RPMI8226 (cell line): ENCODE data around the gene MED13L.

Experiments used
- DNase-seq: peaks from one replicate; pipeline ENCODE4 v3.0.0-alpha.2; 2015

MED13L gene

GRCh38 chr12:116277467-116278278, at the start of gene MED13L:
TSS of gene MED13L (minus strand) at chr12:116277693. CDS start at chr12:116277131, 562 bp downstream.
- DNase-seq, result peak; percentile 94

- DNase-seq, result peak; percentile 77
Measured at GRCh38 chr12:116325336-116325664, 47.8 kb upstream of the MED13L start.

GRCh38 chr12:116324654-116325335, 47.3 kb upstream of the MED13L start:
- DNase-seq, result peak; percentile 5

GRCh38 chr12:116323406-116324386, 46.2 kb upstream of the MED13L start:
- peak; percentile 46 for DNase-seq

GRCh38 chr12:116321913-116322312, 44.4 kb upstream of the MED13L start:
- no peak for DNase-seq

GRCh38 chr12:116320791-116321217, 43.3 kb upstream of the MED13L start:
- no peak for DNase-seq

- peak; percentile 28 for DNase-seq
Measured at GRCh38 chr12:116319898-116320621, 42.6 kb upstream of the MED13L start.

GRCh38 chr12:116319233-116319897, 41.9 kb upstream of the MED13L start:
- no peak for DNase-seq

GRCh38 chr12:116318576-116319232, 41.2 kb upstream of the MED13L start:
- DNase-seq, result no peak

GRCh38 chr12:116317986-116318575, 40.6 kb upstream of the MED13L start:
- no peak for DNase-seq

GRCh38 chr12:116317139-116317538, 39.6 kb upstream of the MED13L start:
- DNase-seq, result no peak

- no peak for DNase-seq
Measured at GRCh38 chr12:116314477-116314876, 37.0 kb upstream of the MED13L start.

- no peak for DNase-seq
Measured at GRCh38 chr12:116313194-116313927, 35.9 kb upstream of the MED13L start.

GRCh38 chr12:116310082-116310481, 32.6 kb upstream of the MED13L start:
- no peak for DNase-seq

GRCh38 chr12:116309343-116309742, 31.9 kb upstream of the MED13L start:
- no peak for DNase-seq

GRCh38 chr12:116308647-116309046, 31.2 kb upstream of the MED13L start:
- DNase-seq, result no peak

GRCh38 chr12:116306968-116307367, 29.5 kb upstream of the MED13L start:
- DNase-seq, result no peak

- DNase-seq, result no peak
Measured at GRCh38 chr12:116306506-116306905, 29.0 kb upstream of the MED13L start.

- no peak for DNase-seq
Measured at GRCh38 chr12:116304621-116305020, 27.1 kb upstream of the MED13L start.

- no peak for DNase-seq
Measured at GRCh38 chr12:116303929-116304328, 26.4 kb upstream of the MED13L start.
